Right atrium auricular region (tissue), 2 donors: ENCODE measurements around the gene AHCY. TPM values are rescaled to one million over a fixed set of nuclear protein-coding genes. Genes with fewer than 3 reads are reported as not detected.

Experiments
- DNase-seq: peaks from one replicate; pipeline ENCODE4 v3.0.0-alpha.2; 2019; ENCODE audit warnings: low spot score
- H3K27ac ChIP-seq, 2 donors: fragments of 200-600 bp; sonication (generic); 1 replicate in 1 of 2; 2 replicates in 1 of 2; pipeline ENCODE4 v1.5.1; 2016 to 2019
- H3K27me3 ChIP-seq, 2 donors: fragments of 200-600 bp; sonication (generic); one replicate each; pipeline versions ENCODE4 v1.5.1 to v1.6.0; 2017 to 2019
- H3K36me3 ChIP-seq: fragments of 200-600 bp; sonication (generic); one replicate; pipeline ENCODE4 v1.5.1; 2016
- H3K4me1 ChIP-seq, 2 donors: fragments of 200-600 bp; sonication (generic); one replicate each; pipeline versions ENCODE4 v1.5.1 to v1.6.0; 2017 to 2019
- H3K4me3 ChIP-seq, 2 donors: fragments of 200-600 bp; sonication (generic); 1 replicate in 1 of 2; 2 replicates in 1 of 2; pipeline ENCODE4 v1.5.1; 2017 to 2019; ENCODE audit warnings: mild to moderate bottlenecking in 1 of 2, moderate library complexity in 1 of 2
- H3K9me3 ChIP-seq, 2 donors: fragments of 200-600 bp; sonication (generic); one replicate each; pipeline ENCODE4 v1.5.1; 2019
- total RNA-seq, 2 donors: library from RNA; depleted of rRNA; stranded (reverse); fragments of >200 nt; gene quantifications; one replicate each; pipeline ENCODE4 v1.1.0, GENCODE V29; 2016
- TF ChIP-seq, protein P1 (sequence below), 2 donors: fragments of 200-600 bp; sonication (generic); IDR thresholded peaks; one replicate each; pipeline ENCODE4 v1.5.1; 2019; ENCODE audit warnings: antibody characterized with exemption in 2 of 2

AHCY gene
- total RNA-seq, 2 donors from 2014 or later: 51.9 to 59.7 TPM

DNA sequence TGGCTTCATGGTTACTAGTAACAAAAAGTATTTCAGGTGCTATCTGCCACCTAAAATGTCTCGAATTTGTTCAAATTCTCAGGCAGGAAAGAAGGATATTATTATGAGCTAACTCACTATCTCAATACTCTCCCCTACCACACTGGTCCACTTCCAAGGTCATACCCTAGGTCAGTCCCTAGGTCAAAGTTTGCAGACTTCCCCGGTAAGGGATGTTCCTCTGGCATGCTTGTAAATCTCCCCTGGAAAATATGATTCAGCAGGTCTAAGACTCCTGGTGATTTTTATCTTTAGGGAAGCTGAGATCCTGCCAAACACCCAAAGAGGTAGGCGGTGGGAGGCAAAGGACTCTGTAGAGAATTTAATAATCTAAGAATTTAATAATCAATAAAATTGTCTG is 6.7 kb downstream of the AHCY start:
- H3K36me3 ChIP-seq: peaks cover 18% of the 10 kb centered on the region
- no peak overlapping the region for H3K27ac ChIP-seq
- H3K9me3 ChIP-seq: no peaks in the 10 kb centered on the region
- TF ChIP-seq, protein P1, sequence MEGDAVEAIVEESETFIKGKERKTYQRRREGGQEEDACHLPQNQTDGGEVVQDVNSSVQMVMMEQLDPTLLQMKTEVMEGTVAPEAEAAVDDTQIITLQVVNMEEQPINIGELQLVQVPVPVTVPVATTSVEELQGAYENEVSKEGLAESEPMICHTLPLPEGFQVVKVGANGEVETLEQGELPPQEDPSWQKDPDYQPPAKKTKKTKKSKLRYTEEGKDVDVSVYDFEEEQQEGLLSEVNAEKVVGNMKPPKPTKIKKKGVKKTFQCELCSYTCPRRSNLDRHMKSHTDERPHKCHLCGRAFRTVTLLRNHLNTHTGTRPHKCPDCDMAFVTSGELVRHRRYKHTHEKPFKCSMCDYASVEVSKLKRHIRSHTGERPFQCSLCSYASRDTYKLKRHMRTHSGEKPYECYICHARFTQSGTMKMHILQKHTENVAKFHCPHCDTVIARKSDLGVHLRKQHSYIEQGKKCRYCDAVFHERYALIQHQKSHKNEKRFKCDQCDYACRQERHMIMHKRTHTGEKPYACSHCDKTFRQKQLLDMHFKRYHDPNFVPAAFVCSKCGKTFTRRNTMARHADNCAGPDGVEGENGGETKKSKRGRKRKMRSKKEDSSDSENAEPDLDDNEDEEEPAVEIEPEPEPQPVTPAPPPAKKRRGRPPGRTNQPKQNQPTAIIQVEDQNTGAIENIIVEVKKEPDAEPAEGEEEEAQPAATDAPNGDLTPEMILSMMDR (IDR thresholded peaks at IDR 0.05): no peak
- DNase-seq: no peak
- H3K4me3 ChIP-seq: no peak overlapping the region
- no peaks in the 10 kb centered on the region for H3K27me3 ChIP-seq
- peaks cover 0 to 16% of the 10 kb centered on the region in 2 donors for H3K4me1 ChIP-seq

- TF ChIP-seq, protein P1 (IDR thresholded peaks at IDR 0.05): no peak
- Histone ChIP-seq H3K27ac (no peak overlapping the region), H3K36me3 (peaks cover 30% of the 10 kb centered on the region), H3K9me3 (no peaks in the 10 kb centered on the region), H3K4me1 (peaks cover 0 to 4% of the 10 kb centered on the region in 2 donors), H3K27me3 (no peaks in the 10 kb centered on the region), H3K4me3 (no peak overlapping the region)
- DNase-seq: no peak
These were observed 7.9 kb downstream of the AHCY start for GRCh38 chr20:34295284-34295683.

- no peak for DNase-seq
- Histone ChIP-seq H3K36me3 (peaks cover 37% of the 10 kb centered on the region), H3K27me3 (no peaks in the 10 kb centered on the region), H3K9me3 (no peaks in the 10 kb centered on the region), H3K4me1 (no peaks in the 10 kb centered on the region), H3K4me3 (no peak overlapping the region), H3K27ac (no peak overlapping the region)
- TF ChIP-seq, protein P1 (IDR thresholded peaks at IDR 0.05): no peak
These were observed 8.6 kb downstream of the AHCY start for GRCh38 chr20:34294563-34294962.

GRCh38 chr20:34293589-34293988 is 9.6 kb downstream of the AHCY start:
- DNase-seq: no peak
- no peak overlapping the region for H3K27ac ChIP-seq
- H3K4me3 ChIP-seq: no peak overlapping the region
- no peaks in the 10 kb centered on the region for H3K9me3 ChIP-seq
- no peaks in the 10 kb centered on the region for H3K4me1 ChIP-seq
- TF ChIP-seq, protein P1 (IDR thresholded peaks at IDR 0.05): no peak
- H3K27me3 ChIP-seq: no peaks in the 10 kb centered on the region
- H3K36me3 ChIP-seq: peaks cover 37% of the 10 kb centered on the region

DNA sequence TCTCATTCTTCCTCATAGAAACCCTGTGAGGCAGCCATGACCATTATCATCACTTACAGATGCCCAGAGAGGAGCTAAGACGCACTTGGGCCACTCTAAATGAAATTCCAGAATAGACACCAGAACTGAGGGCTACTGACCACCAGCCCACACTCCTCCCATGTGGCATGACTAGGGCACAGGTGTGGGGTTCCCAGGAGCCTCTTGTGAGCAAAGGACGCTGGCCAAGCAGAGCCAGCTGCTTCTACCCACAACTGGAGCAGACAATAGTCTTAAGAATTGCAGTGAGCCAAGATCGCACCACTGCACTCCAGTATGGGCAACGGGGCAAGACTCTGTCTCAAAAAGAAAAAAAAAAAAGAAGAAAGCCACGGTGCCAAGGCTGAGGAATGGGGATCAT is 10.0 kb downstream of the AHCY start:
- no peak for DNase-seq
- H3K4me3 ChIP-seq: no peak overlapping the region
- H3K9me3 ChIP-seq: no peaks in the 10 kb centered on the region
- no peak overlapping the region for H3K27ac ChIP-seq
- TF ChIP-seq, protein P1 (IDR thresholded peaks at IDR 0.05): no peak
- H3K36me3 ChIP-seq: peaks cover 39% of the 10 kb centered on the region
- no peaks in the 10 kb centered on the region for H3K27me3 ChIP-seq
- H3K4me1 ChIP-seq: no peaks in the 10 kb centered on the region

GRCh38 chr20:34292496-34292895 is 10.7 kb downstream of the AHCY start:
- no peaks in the 10 kb centered on the region for H3K4me1 ChIP-seq
- H3K9me3 ChIP-seq: no peaks in the 10 kb centered on the region
- no peaks in the 10 kb centered on the region for H3K27me3 ChIP-seq
- H3K4me3 ChIP-seq: no peak overlapping the region
- peaks cover 41% of the 10 kb centered on the region for H3K36me3 ChIP-seq
- H3K27ac ChIP-seq: no peak overlapping the region
- TF ChIP-seq, protein P1 (IDR thresholded peaks at IDR 0.05): no peak
- no peak for DNase-seq
